GM12878 (cell line): ENCODE data around the gene SINHCAF. TPM values are rescaled to one million over a fixed set of nuclear protein-coding genes. Genes with fewer than 3 reads are reported as not detected.
A peak's percentile ranks its signal among the peaks of the same experiment; 100 is the strongest.

Experiments used
- ATAC-seq: fragments of 200-7000 bp; cut with Tn5 transposase; 3 replicates; pipeline ENCODE4 v1.9.1; 2020; ENCODE audit warnings: mild to moderate bottlenecking, moderate library complexity
- BruUV-seq: library from RNA; stranded (reverse); fragments of 400-500 nt; replicated peaks from 2 replicates; lab custom pipeline; 2021; lab: Mats Ljungman, UMichigan
- CTCF ChIA-PET: fragments of 300-600 bp; sonication (Branson Sonifier 250); formaldehyde crosslinking; extraction: SDS; loops from one replicate; lab custom pipeline; 2021; ENCODE audit warnings: inconsistent platforms; lab: Yijun Ruan, JAX
- POLR2A ChIA-PET: fragments of 350-600 bp; formaldehyde crosslinking; extraction: SDS; loops from one replicate; lab custom pipeline; 2021; ENCODE audit warnings: inconsistent platforms; lab: Charles Lee
- RAD21 ChIA-PET: fragments of 300-600 bp; sonication (Branson Sonifier 250); formaldehyde crosslinking; loops from one replicate; lab custom pipeline; 2023; ENCODE audit warnings: antibody characterized with exemption; ENCODE audit not compliant: unreplicated experiment; lab: Charles Lee
- SMC1A ChIA-PET: fragments of 300-600 bp; sonication (Branson Sonifier 250); formaldehyde crosslinking; loops from one replicate; lab custom pipeline; 2023; ENCODE audit not compliant: unreplicated experiment, uncharacterized antibody; lab: Charles Lee
- DNase-seq: peaks from one replicate; pipeline ENCODE4 v3.0.0-alpha.2; 2011; ENCODE audit warnings: low read depth, low spot score
- FAIRE-seq: peaks from 3 replicates; lab custom pipeline; 2011; peaks lifted over from hg19 to GRCh38; lab: Jason Lieb, UNC
- H2AFZ ChIP-seq: 2 replicates; pipeline ENCODE4 v1.6.0; 2011; ENCODE audit warnings: low read depth, low read length, control low read depth; ENCODE audit not compliant: control insufficient read depth
- H3K27ac ChIP-seq: 2 replicates; pipeline ENCODE4 v1.5.1; 2011; ENCODE audit warnings: control low read depth; ENCODE audit not compliant: control insufficient read depth, insufficient read depth
- H3K27me3 ChIP-seq, 2 experiments: replicated peaks in 1 of 2; 2 replicates each; pipeline versions ENCODE4 v1.6.0 to v1.6.1; 2011; ENCODE audit warnings: low read length in 1 of 2; ENCODE audit not compliant: control insufficient read depth in 2 of 2, insufficient read depth in 2 of 2
- H3K36me3 ChIP-seq, 2 experiments: 2 replicates each; pipeline ENCODE4 v1.5.1; 2011; ENCODE audit warnings: low read length in 1 of 2; ENCODE audit not compliant: control insufficient read depth in 2 of 2, insufficient read depth in 2 of 2
- H3K4me1 ChIP-seq: 2 replicates; pipeline ENCODE4 v1.6.1; 2011; ENCODE audit warnings: mild to moderate bottlenecking, low read length, moderate library complexity, mixed read lengths; ENCODE audit not compliant: control insufficient read depth, insufficient read depth
- H3K4me2 ChIP-seq: 2 replicates; pipeline ENCODE4 v1.6.0; 2011; ENCODE audit warnings: control low read depth; ENCODE audit not compliant: control insufficient read depth, insufficient read depth
- H3K4me3 ChIP-seq: fragments of 200-600 bp; sonication (generic); 2 replicates; pipeline ENCODE4 v1.5.1; 2016
- H3K79me2 ChIP-seq: 2 replicates; pipeline ENCODE4 v1.6.0; 2011; ENCODE audit warnings: low read length; ENCODE audit not compliant: control insufficient read depth, insufficient read depth
- H3K9ac ChIP-seq: 2 replicates; pipeline ENCODE4 v1.8.0; 2011; ENCODE audit warnings: low read length, control low read depth, mixed read lengths; ENCODE audit not compliant: control insufficient read depth, insufficient read depth
- H3K9me3 ChIP-seq: replicated peaks from 3 replicates; pipeline ENCODE4 v1.5.1; 2011; ENCODE audit warnings: mild to moderate bottlenecking, low read length; ENCODE audit not compliant: control insufficient read depth, insufficient read depth
- H4K20me1 ChIP-seq: 2 replicates; pipeline ENCODE4 v1.6.0; 2011; ENCODE audit not compliant: control insufficient read depth, insufficient read depth
- HDAC6 ChIP-seq: fragments of 200-600 bp; sonication (generic); IDR thresholded peaks from one replicate; pipeline ENCODE4 v1.8.0; 2017; ENCODE audit warnings: antibody characterized with exemption; ENCODE audit not compliant: unreplicated experiment
- IKZF2 ChIP-seq, 2 experiments: fragments of 450-650 bp; IDR thresholded peaks; 2 replicates each; pipeline ENCODE4 v1.6.1; 2017; ENCODE audit warnings: mild to moderate bottlenecking in 2 of 2, moderate library complexity in 2 of 2
- JUNB ChIP-seq: IDR thresholded peaks from 2 replicates; pipeline ENCODE4 v1.6.1; 2016; ENCODE audit warnings: antibody characterized with exemption, mild to moderate bottlenecking
- MTA2 ChIP-seq: fragments of 450-650 bp; IDR thresholded peaks from 2 replicates; pipeline ENCODE4 v1.6.1; 2016; ENCODE audit warnings: low read depth, mild to moderate bottlenecking, moderate library complexity
- MYC ChIP-seq: IDR thresholded peaks from 2 replicates; pipeline ENCODE4 v1.6.1; 2011; ENCODE audit warnings: mild to moderate bottlenecking, low read length, moderate library complexity, inconsistent platforms; ENCODE audit not compliant: insufficient read depth, insufficient replicate concordance, insufficient read length, severe bottlenecking
- NFIC ChIP-seq: IDR thresholded peaks from 2 replicates; pipeline ENCODE4 v1.6.1; 2012; ENCODE audit warnings: low read depth, mild to moderate bottlenecking, inconsistent platforms, low read length, moderate library complexity
- POLR2AphosphoS5 ChIP-seq: IDR thresholded peaks from 2 replicates; pipeline ENCODE4 v1.6.1; 2011; ENCODE audit warnings: mild to moderate bottlenecking, low read length, inconsistent platforms
- SMAD1 ChIP-seq: fragments of 450-650 bp; IDR thresholded peaks from 2 replicates; pipeline ENCODE4 v1.6.1; 2018; ENCODE audit warnings: mild to moderate bottlenecking, low read depth; ENCODE audit not compliant: partially characterized antibody
- STAT3 ChIP-seq: IDR thresholded peaks from 2 replicates; pipeline ENCODE4 v1.6.1; 2011; ENCODE audit warnings: low read depth, low read length, improper control_type of control experiment
- TCF3 ChIP-seq: IDR thresholded peaks from 2 replicates; pipeline ENCODE4 v1.6.1; 2012; ENCODE audit warnings: low read depth, mild to moderate bottlenecking, low read length, borderline replicate concordance; ENCODE audit not compliant: insufficient read depth
- WGBS: methylation state at CpG from one replicate; pipeline ENCODE4 v1.1.6; 2016; ENCODE audit warnings: low lambda C conversion rate; ENCODE audit not compliant: insufficient replicate concordance, insufficient coverage; ENCODE audit errors: missing lambda C conversion rate; 5-methylcytosine and 5-hydroxymethylcytosine counted together
- in situ Hi-C: fragments of 300-500 bp; cut with MboI; formaldehyde crosslinking; loops from 9 replicates; pipeline ENCODE4 v1.14.3; 2018; ENCODE audit warnings: mixed read lengths
- intact Hi-C: fragments of 100-400 bp; cut with micrococcal nuclease; formaldehyde crosslinking; loops from one replicate; pipeline ENCODE4 v1.14.2; 2022; ENCODE audit not compliant: unreplicated experiment
- polyA plus RNA-seq, 11 experiments: library from polyadenylated mRNA; depleted of rRNA in 4 of 11; unstranded in 6 of 11; stranded (reverse) in 5 of 11; fragments of >200 nt; fragmentation: Nextera tagmentation in 4 of 11; fragmentation: Illumina TruSeq in 1 of 11; extraction: Ambion mirVana in 4 of 11; extraction: Trizol in 1 of 11; gene quantifications; 1 replicate in 1 of 11; 2 replicates in 10 of 11; pipeline versions ENCODE4 v1.2.1 to v1.2.3, GENCODE V29; 2011 to 2016; ENCODE audit warnings: inconsistent platforms in 2 of 11, missing spikeins in 2 of 11, low read depth in 1 of 11
- total RNA-seq, 4 experiments: library from RNA; depleted of rRNA in 3 of 4; stranded (reverse); fragments of >200 nt in 3 of 4; fragmentation: Illumina TruSeq in 1 of 4; extraction: Trizol in 1 of 4; gene quantifications; 2 replicates each; pipeline versions ENCODE4 v1.2.1 to v1.2.3, GENCODE V29; 2013 to 2021
- TF ChIP-seq, protein P1 (sequence below): fragments of 450-650 bp; IDR thresholded peaks from 2 replicates; pipeline ENCODE4 v1.6.1; 2017; ENCODE audit warnings: low read depth, mild to moderate bottlenecking, moderate library complexity

SINHCAF gene
- total and polyA plus RNA-seq, 10 of the 15 experiments (the other 5 are each of a cell fraction or from before 2014, with no cell fraction given), result 60.4 to 156 (median 90.3) TPM

DNA sequence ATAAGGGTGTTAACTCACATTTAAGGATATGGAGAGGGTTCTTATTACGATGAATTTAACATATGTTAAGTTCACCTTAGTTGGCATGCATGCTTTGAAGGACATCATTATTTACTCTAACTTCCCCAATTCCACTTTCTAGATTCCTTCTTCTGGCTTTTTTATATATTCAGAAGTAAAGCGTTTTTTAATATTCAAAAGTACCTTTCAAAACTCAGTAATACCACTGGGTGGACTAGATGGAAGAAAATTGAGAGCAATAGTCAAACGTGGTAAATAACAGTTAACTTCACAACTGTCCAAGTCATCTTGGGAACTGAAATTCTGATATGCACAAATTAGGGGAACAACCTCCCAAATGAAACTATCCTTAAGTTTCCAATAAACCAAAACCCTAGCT lies 9.1 kb downstream of the SINHCAF start:
- Histone ChIP-seq H3K4me3 (peak overlapping the region; percentile 92), H3K79me2 (peaks cover 98% of the 10 kb centered on the region), H3K9ac (peak overlapping the region; percentile 59), H3K27ac (peak overlapping the region; percentile 95), H3K27me3 (no peaks in the 10 kb centered on the region), H3K36me3 (peaks cover 0 to 8% of the 10 kb centered on the region in 2 experiments; a peak in 2 of 4 replicates), H4K20me1 (no peaks in the 10 kb centered on the region), H2AFZ (no peak overlapping the region), H3K9me3 (no peaks in the 10 kb centered on the region; the same call in 2 of the 3 replicates), H3K4me1 (peaks cover 18% of the 10 kb centered on the region; the same call in 1 of the 2 replicates), H3K4me2 (peak overlapping the region; percentile 85)
- intact Hi-C loops (no loop called here), in situ Hi-C loops (no loop called here)
- ATAC-seq, result peak; percentile 30
- ChIA-PET CTCF (interaction anchor here (0.9 to 2.3 kb wide), 7 partner anchors 11 to 64 kb away, joined by 3 to 10 read pairs (median 4); no protein-coding TSS in a partner anchor), POLR2A (interaction anchor here (0.6 to 3.1 kb wide), 3 partner anchors 9 to 1594 kb away, joined by 3 to 34 read pairs (median 9); partner anchors contain the start of gene SINHCAF), SMC1A (interaction anchor here (1.0 to 4.1 kb wide), 4 partner anchors 8 to 341 kb away, joined by 3 to 59 read pairs (median 3); no protein-coding TSS in a partner anchor), RAD21 (interaction anchor here (0.9 to 2.5 kb wide), 5 partner anchors 9 to 45 kb away, joined by 3 to 32 read pairs (median 4); partner anchors contain the start of gene SINHCAF)
- FAIRE-seq, result no peak
- TF ChIP-seq, protein P1, sequence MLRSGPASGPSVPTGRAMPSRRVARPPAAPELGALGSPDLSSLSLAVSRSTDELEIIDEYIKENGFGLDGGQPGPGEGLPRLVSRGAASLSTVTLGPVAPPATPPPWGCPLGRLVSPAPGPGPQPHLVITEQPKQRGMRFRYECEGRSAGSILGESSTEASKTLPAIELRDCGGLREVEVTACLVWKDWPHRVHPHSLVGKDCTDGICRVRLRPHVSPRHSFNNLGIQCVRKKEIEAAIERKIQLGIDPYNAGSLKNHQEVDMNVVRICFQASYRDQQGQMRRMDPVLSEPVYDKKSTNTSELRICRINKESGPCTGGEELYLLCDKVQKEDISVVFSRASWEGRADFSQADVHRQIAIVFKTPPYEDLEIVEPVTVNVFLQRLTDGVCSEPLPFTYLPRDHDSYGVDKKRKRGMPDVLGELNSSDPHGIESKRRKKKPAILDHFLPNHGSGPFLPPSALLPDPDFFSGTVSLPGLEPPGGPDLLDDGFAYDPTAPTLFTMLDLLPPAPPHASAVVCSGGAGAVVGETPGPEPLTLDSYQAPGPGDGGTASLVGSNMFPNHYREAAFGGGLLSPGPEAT, result 0 out of 2 replicates have a peak, but pooled peaks have one; percentile 18
- TF ChIP-seq MTA2 (peak; percentile 22; the same call in 1 of the 2 replicates), STAT3 (no peak), SMAD1 (no peak), TCF3 (no peak), NFIC (peak; percentile 47; the same call in 1 of the 2 replicates), JUNB (peak; percentile 37; the same call in 1 of the 2 replicates), POLR2AphosphoS5 (no peak), HDAC6 (no peak), IKZF2 (IDR thresholded peaks at IDR 0.05) (peak in 1 of 2 experiments; percentile 15; a peak in 2 of 4 replicates), MYC (no peak)
- no peak for DNase-seq
- 0% methylated on average over 3 of the region's 3 CpGs for WGBS
- BruUV-seq, result no TSS peak
